Omental fat pad (tissue), 4 donors: ENCODE measurements around the gene PAN3. TPM values are rescaled to one million over a fixed set of nuclear protein-coding genes. Genes with fewer than 3 reads are reported as not detected.

Source experiments
- ATAC-seq: fragments of 150-250 bp; one replicate; pipeline ENCODE4 v1.9.1; 2016; ENCODE audit warnings: mild to moderate bottlenecking, moderate library complexity; ENCODE audit not compliant: low FRiP score
- DNase-seq: peaks from one replicate; pipeline ENCODE4 v3.0.0-alpha.2; 2019; ENCODE audit warnings: low spot score
- total RNA-seq, 4 donors: library from RNA; depleted of rRNA; stranded (reverse); fragments of >200 nt; gene quantifications; one replicate each; pipeline ENCODE4 v1.1.0, GENCODE V29; 2016
- TF ChIP-seq, protein P1 (sequence below), 3 donors: fragments of 450-650 bp; IDR thresholded peaks; one replicate each; pipeline ENCODE4 v1.5.1; 2016 to 2017; ENCODE audit warnings: antibody characterized with exemption in 3 of 3, mild to moderate bottlenecking in 3 of 3, moderate library complexity in 2 of 3

Gene PAN3
- total RNA-seq, 4 donors from 2014 or later: 28.5 to 59.0 (median 29.5) TPM

DNA sequence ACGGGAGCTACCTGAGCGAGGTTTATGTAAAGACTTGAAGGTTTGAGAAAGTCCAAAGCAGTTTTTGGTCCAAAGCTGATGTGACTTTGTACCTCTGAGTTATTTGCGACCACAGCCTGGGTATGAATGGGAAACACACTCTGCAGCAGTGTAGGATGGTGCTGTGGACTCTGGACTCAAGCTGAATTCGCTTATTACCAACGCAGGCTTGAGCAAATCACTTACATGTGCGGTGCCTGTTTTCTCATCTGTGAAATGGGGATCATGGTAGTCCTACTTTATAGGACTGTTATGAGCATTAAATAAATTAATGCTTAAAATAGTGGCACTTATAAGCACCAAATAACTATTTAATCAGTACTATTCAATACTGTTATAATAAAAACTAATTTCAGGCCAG, 176.5 kb downstream of the PAN3 start:
- ATAC-seq (no peak), DNase-seq (no peak)

DNA sequence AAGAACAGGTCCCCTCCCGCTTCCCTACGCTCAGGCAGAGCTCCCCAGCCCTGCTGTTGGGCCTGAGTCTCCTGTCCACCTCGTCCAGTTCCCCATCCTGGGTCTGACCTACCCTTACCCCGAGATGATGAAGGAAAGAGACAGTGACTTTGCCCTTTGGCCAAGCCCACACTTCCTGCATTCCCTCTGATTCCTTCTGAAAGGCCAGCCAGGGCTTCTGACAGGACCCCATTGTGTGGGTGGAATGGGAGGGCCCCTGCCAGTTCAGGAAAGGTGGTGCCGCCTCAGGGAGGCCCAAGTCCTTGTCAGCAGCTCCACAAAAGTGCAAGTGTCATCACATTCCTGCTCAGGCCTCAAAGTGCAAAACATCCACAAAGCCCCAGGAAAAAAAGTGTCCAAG, 177.8 kb downstream of the PAN3 start:
- TF ChIP-seq, protein P1, sequence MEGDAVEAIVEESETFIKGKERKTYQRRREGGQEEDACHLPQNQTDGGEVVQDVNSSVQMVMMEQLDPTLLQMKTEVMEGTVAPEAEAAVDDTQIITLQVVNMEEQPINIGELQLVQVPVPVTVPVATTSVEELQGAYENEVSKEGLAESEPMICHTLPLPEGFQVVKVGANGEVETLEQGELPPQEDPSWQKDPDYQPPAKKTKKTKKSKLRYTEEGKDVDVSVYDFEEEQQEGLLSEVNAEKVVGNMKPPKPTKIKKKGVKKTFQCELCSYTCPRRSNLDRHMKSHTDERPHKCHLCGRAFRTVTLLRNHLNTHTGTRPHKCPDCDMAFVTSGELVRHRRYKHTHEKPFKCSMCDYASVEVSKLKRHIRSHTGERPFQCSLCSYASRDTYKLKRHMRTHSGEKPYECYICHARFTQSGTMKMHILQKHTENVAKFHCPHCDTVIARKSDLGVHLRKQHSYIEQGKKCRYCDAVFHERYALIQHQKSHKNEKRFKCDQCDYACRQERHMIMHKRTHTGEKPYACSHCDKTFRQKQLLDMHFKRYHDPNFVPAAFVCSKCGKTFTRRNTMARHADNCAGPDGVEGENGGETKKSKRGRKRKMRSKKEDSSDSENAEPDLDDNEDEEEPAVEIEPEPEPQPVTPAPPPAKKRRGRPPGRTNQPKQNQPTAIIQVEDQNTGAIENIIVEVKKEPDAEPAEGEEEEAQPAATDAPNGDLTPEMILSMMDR (IDR thresholded peaks at IDR 0.05): no peak
- ATAC-seq (no peak), DNase-seq (no peak)

More for the DNA sequence above, 176.5 kb downstream of the PAN3 start:
- TF ChIP-seq, protein P1 (IDR thresholded peaks at IDR 0.05): no peak

DNA sequence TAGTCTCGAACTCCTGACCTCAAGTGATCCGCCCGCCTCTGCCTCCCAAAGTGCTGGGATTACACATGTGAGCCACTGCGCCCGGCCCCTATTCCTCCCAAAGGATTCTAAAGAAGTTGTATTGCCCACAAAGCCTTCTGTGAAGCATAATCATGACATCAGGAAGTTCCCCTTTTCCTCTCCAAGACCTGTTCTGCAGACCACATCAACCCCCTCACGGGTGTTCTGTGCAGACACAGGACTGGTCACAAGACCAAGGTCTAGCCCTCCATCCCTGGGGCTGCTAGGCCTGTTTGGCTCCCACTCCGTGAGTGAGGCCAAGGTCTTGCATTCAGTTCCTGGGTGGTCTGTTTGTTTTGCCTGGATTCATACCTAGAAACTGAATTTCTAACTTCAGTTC, 178.5 kb downstream of the PAN3 start:
- DNase-seq: no peak
- no peak for ATAC-seq
- TF ChIP-seq, protein P1 (IDR thresholded peaks at IDR 0.05): no peak

DNA sequence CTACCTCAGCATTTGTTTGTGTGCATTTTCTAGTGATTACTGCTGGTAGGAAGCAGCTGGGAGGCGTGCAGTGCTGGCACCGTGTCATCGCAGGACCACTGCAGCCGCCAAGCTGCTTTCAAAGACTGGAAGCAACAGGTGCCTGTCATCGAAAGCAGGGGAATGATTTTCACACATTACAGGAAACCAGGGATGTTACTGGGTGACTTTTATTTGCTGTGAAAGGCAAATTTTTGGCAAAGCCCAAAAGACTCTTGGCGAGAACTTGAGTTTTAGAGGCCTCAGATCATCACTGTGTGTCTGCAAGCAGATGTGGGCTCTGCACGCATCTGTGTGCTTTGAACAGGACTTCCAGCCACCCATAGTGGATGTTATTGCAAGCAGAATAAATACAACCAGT, 180.2 kb downstream of the PAN3 start:
- DNase-seq: no peak
- no peak for ATAC-seq
- TF ChIP-seq, protein P1 (IDR thresholded peaks at IDR 0.05): no peak

DNA sequence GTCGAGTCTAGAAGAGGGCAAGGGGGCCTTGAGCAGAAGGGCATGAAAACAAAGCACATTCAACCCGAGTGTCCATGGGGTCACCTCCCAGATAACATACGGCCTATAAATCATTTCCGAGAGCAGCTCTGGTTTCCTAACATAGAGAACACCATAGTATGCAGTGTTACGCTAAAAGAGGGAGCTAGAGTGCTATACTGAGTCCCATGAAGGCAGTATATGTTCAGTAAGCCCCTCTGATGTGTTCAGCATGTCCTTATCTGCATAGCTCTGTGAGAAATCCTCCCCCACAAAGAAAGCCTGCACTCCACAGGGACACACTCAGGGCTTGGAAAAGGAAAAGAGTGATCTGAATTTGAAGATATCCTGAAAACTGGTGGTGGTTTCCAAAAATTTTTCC, 181.2 kb downstream of the PAN3 start:
- TF ChIP-seq, protein P1 (IDR thresholded peaks at IDR 0.05): no peak
- no peak for ATAC-seq
- no peak for DNase-seq

DNA sequence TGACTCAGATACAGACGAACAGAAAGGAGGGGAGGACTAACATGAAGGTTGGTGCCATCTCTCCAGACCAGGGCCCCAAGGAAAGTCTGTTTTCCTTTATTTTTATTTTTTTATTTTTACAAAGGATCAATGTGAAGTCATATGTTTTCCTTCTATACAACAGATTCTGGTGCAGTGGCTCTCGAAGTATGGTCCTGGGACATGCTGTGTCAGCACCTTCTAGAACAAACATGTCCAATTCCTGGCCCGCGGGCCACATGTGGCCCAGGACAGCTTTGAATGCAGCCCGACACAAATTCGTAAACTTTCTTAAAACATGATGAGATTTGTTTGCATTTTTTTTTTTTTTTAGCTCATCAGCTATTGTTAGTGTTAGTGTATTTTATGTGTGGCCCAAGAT, 181.9 kb downstream of the PAN3 start:
- ATAC-seq (no peak), DNase-seq (no peak)
- TF ChIP-seq, protein P1 (IDR thresholded peaks at IDR 0.05): no peak

DNA sequence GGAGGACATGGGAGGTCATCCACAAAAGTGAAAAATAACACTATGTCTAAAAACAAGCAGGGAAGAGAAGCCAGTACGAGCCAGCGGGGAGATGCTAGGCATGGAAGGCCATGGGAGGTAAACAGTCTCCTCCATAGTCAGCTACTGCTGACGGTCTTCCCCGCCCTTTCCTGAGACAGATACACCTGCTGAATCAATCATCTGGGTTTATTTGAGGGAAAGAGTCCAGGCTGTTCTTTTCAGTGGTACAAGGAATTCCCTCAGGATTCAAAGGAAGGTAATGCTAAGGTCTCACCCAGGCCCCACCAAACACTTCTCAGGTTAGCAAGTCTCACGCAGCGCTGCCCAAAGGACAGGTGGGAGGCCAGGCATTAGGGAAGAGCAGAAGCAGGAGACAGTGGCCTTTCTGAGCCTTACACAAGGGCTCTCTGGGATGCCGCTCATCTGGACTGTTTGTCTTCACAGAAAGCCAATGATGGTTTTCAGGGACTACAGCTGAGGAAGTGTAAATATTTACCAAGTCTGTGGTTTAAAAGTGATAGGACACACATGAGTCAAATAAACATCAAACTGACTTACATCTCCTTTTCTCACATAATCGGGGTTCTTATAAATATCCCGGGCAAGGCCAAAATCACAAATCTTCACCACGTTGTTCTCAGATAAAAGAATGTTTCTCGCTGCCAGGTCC, 182.7 kb downstream of the PAN3 start:
- TF ChIP-seq, protein P1 (IDR thresholded peaks at IDR 0.05): no peak
- DNase-seq (no peak), ATAC-seq (no peak)
